Panc1 (cell line): ENCODE data around the gene CDCP1. TPM values are rescaled to one million over a fixed set of nuclear protein-coding genes. Genes with fewer than 3 reads are reported as not detected.

Experiments used
- ATAC-seq: fragments of 200-7000 bp; cut with Tn5 transposase; 2 replicates; pipeline ENCODE4 v1.9.1; 2020; ENCODE audit warnings: mild to moderate bottlenecking, moderate library complexity
- BruUV-seq: library from RNA; stranded (reverse); fragments of 400-500 nt; replicated peaks from 2 replicates; lab custom pipeline; 2021; lab: Mats Ljungman, UMichigan
- CTCF ChIA-PET: fragments of 300-600 bp; sonication (Branson Sonifier 250); formaldehyde crosslinking; loops from one replicate; lab custom pipeline; 2022; ENCODE audit warnings: antibody characterized with exemption; lab: Charles Lee
- POLR2A ChIA-PET: fragments of 300-600 bp; sonication (Branson Sonifier 250); formaldehyde crosslinking; loops from one replicate; lab custom pipeline; 2022; ENCODE audit warnings: antibody characterized with exemption; lab: Charles Lee
- DNase-seq: peaks from one replicate; pipeline ENCODE4 v3.0.0-alpha.2; 2010; ENCODE audit warnings: low read depth, low spot score
- H3K27ac ChIP-seq: 2 replicates; pipeline ENCODE4 v1.5.1; 2011; ENCODE audit warnings: mild to moderate bottlenecking, low read length, inconsistent platforms
- H3K27me3 ChIP-seq: fragments of 200-500 bp; sonication (Bioruptor generic); 2 replicates; pipeline ENCODE4 v1.6.0; 2014; ENCODE audit warnings: low read length, inconsistent platforms; ENCODE audit not compliant: control insufficient read depth, insufficient read depth
- H3K36me3 ChIP-seq: fragments of 200-500 bp; sonication (Bioruptor generic); 2 replicates; pipeline ENCODE4 v1.5.1; 2014; ENCODE audit warnings: inconsistent platforms, mild to moderate bottlenecking, low read length, moderate library complexity; ENCODE audit not compliant: control insufficient read depth, insufficient read depth
- H3K4me1 ChIP-seq: 2 replicates; pipeline ENCODE4 v1.5.1; 2011; ENCODE audit warnings: inconsistent platforms, mild to moderate bottlenecking, low read length, moderate library complexity; ENCODE audit not compliant: control insufficient read depth, insufficient read depth
- H3K4me3 ChIP-seq, 2 experiments: 2 replicates each; pipeline ENCODE4 v1.5.1; 2011 to 2012; ENCODE audit warnings: low read depth in 2 of 2, low read length in 2 of 2, mild to moderate bottlenecking in 2 of 2, inconsistent platforms in 1 of 2, moderate library complexity in 1 of 2
- H3K9me3 ChIP-seq: fragments of 200-500 bp; sonication (Bioruptor generic); 2 replicates; pipeline ENCODE4 v1.5.1; 2014; ENCODE audit warnings: low read depth, mild to moderate bottlenecking, inconsistent platforms, low read length, moderate library complexity; ENCODE audit not compliant: control insufficient read depth, insufficient read depth
- CTCF ChIP-seq: fragments of 450-650 bp; IDR thresholded peaks from 2 replicates; pipeline ENCODE4 v1.5.1; 2017; ENCODE audit warnings: mild to moderate bottlenecking
- POLR2AphosphoS5 ChIP-seq: IDR thresholded peaks from 2 replicates; pipeline ENCODE4 v1.6.1; 2012; ENCODE audit warnings: mild to moderate bottlenecking, low read depth, low read length, moderate library complexity
- REST ChIP-seq, 2 experiments: IDR thresholded peaks; 2 replicates each; pipeline ENCODE4 v1.6.1; 2011 to 2012; ENCODE audit warnings: low read depth in 2 of 2, control low read depth in 1 of 2, low read length in 1 of 2, mild to moderate bottlenecking in 1 of 2, moderate library complexity in 1 of 2; ENCODE audit not compliant: insufficient read depth in 1 of 2
- SIN3A ChIP-seq: IDR thresholded peaks from 2 replicates; pipeline ENCODE4 v1.6.1; 2012; ENCODE audit warnings: low read depth, mild to moderate bottlenecking, low read length, moderate library complexity, borderline replicate concordance; ENCODE audit not compliant: insufficient read depth
- TCF7L2 ChIP-seq: IDR thresholded peaks from 2 replicates; pipeline ENCODE4 v1.6.1; 2011; ENCODE audit warnings: mild to moderate bottlenecking, low read depth, low read length, inconsistent platforms
- in situ Hi-C: cut with HindIII; loops from 2 replicates; pipeline ENCODE4 v1.10.0; 2016; ENCODE audit warnings: low sequenced_read_pairs, low pct_unique_long_range_greater_than_20kb
- intact Hi-C: fragments of 100-400 bp; cut with micrococcal nuclease; formaldehyde crosslinking; loops from one replicate; pipeline ENCODE4 v1.10.0; 2022; ENCODE audit not compliant: unreplicated experiment
- total RNA-seq: library from RNA; stranded (reverse); gene quantifications from one replicate; pipeline ENCODE4 v1.2.1, GENCODE V29; 2021; ENCODE audit not compliant: unreplicated experiment

CDCP1 gene
- total RNA-seq, 1 experiment from 2014 or later, result 47.8 TPM

GRCh38 chr3:45084361-45084760 lies 61.8 kb downstream of the CDCP1 start:
- no peaks in the 10 kb centered on the region for H3K9me3 ChIP-seq
- ATAC-seq (no peak), DNase-seq (no peak)
- in situ Hi-C loops, result no loop called here
- POLR2A ChIA-PET, result interaction anchor here (0.6 kb wide), 1 partner anchor 126 kb away, joined by 6 read pairs; no protein-coding TSS in a partner anchor
- CTCF ChIA-PET, result no interaction called here
- no peak overlapping the region for H3K4me3 ChIP-seq
- no TSS peak for BruUV-seq
- H3K27me3 ChIP-seq, result no peaks in the 10 kb centered on the region
- H3K4me1 ChIP-seq, result no peaks in the 10 kb centered on the region
- no peak overlapping the region for H3K27ac ChIP-seq
- TF ChIP-seq CTCF (no peak), TCF7L2 (no peak), SIN3A (no peak), POLR2AphosphoS5 (no peak)
- intact Hi-C loops, result no loop called here
- no peaks in the 10 kb centered on the region for H3K36me3 ChIP-seq

- intact Hi-C loops, result no loop called here
Measured at GRCh38 chr3:45083023-45083422, 63.2 kb downstream of the CDCP1 start.

More at GRCh38 chr3:45083023-45083422, 63.2 kb downstream of the CDCP1 start:
- no TSS peak for BruUV-seq
- Histone ChIP-seq H3K36me3 (no peaks in the 10 kb centered on the region), H3K27me3 (no peaks in the 10 kb centered on the region), H3K4me1 (no peaks in the 10 kb centered on the region), H3K4me3 (no peak overlapping the region), H3K27ac (no peak overlapping the region), H3K9me3 (no peaks in the 10 kb centered on the region)
- ChIA-PET CTCF (no interaction called here), POLR2A (no interaction called here)
- TF ChIP-seq CTCF, result no peak
- TF ChIP-seq POLR2AphosphoS5, result no peak
- no peak for TF ChIP-seq TCF7L2
- TF ChIP-seq SIN3A, result no peak
- TF ChIP-seq REST (IDR thresholded peaks at IDR 0.05; ENCODE audit: insufficient read depth in 1 of 2, low read depth in 2 of 2, low read length in 1 of 2), result no peak
- ATAC-seq (no peak), DNase-seq (no peak)
- in situ Hi-C loops, result no loop called here
